GM19238 (cell line): ENCODE results near the gene KCNS3.

Source experiments
- DNase-seq: peaks from one replicate; pipeline ENCODE4 v3.0.0; 2011; ENCODE audit warnings: low spot score; ENCODE audit not compliant: insufficient read length

Gene KCNS3

DNA sequence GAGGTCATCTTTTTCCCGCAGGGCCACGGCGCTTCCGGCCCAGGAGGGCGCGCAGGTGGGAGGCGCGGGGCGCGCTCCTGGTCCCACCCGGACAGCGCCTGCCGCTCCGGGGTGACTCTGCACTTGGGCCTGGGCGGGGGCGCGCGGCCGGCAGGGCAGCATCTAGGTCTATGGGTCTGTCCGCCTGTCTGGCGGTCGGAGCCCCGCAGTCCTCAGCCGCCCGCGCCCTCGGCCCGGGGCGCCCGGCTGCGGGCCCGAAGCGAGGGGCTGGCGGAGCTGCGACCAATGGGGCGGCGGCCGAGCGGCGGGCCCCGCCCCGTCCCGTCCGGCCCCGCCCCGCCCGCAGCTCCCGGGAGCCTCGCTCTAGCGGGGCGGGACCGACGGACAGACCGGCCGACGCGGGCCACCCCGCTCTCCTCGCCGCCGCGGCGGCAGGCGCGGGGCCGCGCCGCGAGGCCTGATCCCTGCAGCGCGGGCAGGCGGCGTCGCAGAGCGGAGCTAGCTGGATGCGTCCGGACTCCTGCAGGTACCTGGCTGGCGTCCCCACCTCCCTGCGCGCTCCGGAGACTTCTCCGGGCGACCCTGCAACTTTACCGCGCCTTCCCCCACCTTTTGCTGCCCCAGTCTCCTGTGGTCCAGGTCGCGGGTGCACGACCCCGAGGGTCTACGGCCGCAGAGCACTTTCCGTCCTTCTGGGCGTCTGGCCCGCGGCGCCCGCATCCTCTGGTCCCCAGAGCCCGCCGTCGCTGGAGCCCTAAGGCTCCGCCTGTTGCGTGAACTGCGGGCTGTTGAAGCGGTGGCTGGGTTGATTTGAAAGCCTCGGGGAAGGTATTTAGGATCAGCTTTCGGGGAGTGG lies at the start of gene KCNS3:
Gene KCNS3 (plus strand): TSS at position 387 of the 856 bp plus-strand sequence. CDS start 52,342 bp downstream, outside the sequence.
- DNase-seq = peak; percentile 53

GRCh38 chr2:17830053-17831034 lies 48.1 kb upstream of the KCNS3 start:
- peak; percentile 43 for DNase-seq

DNA sequence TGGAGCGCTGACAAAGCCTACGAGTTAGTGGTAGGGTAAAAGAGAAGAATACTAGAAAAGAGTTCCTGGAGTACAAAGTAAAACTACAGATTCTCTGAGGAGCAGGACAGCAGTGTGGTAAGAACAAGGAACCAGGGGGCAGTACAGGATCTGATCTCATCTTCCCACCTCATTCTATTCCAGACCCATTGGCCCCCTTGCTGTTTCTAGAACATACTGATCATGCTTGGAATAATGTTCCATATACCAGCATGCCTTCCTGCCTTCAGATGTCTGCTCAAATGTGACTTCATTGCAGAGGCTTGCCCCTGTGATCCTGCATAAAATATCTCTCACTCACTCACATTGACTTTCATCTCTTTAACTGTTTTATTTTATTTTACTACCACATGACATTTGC lies 43.0 kb upstream of the KCNS3 start:
- DNase-seq = no peak

DNA sequence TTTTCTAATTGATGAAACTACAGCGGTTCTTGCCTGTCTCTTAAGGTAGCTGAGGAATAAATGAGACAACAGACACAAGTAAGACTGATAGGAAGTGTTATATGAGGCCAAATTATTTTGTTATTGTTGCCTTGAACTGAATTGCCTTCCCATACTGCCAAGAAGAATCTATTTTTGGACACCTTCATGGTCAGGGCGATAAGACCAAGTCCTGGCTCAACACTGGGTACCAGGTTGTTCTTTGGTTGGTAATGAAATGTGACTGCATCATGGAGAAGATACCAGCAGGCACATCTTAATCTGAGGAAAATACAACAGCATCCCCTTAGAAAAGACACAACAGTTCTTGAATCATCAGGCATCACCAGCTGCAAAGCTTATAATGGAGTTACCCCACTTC lies 38.5 kb upstream of the KCNS3 start:
- DNase-seq = no peak

- no peak for DNase-seq
These were observed 35.0 kb upstream of the KCNS3 start for GRCh38 chr2:17843457-17843856.

DNA sequence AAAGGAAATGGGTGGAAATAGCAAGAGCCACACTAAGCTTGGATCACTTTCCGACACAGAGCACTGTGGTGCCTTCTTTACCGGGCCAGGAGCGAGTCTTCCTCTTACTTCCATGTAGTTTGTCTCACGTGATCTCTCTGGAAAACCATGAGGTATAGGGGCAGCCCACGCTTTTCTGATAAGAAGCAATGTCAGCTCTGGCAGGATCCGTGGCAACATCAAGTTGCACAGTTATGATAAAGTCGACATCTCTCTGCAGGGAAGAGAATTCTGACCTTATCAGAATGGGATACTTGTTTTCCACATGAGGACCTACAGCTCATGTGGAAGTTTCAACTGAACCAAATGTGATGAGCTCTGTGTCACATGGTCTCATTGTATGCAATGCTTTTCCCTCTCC lies 32.7 kb upstream of the KCNS3 start:
- DNase-seq = no peak

- no peak for DNase-seq
These were observed 31.8 kb upstream of the KCNS3 start for GRCh38 chr2:17846676-17847075.

- no peak for DNase-seq
These were observed 31.2 kb upstream of the KCNS3 start for GRCh38 chr2:17847236-17847635.

- DNase-seq = no peak
These were observed 29.2 kb upstream of the KCNS3 start for GRCh38 chr2:17849275-17849674.

DNA sequence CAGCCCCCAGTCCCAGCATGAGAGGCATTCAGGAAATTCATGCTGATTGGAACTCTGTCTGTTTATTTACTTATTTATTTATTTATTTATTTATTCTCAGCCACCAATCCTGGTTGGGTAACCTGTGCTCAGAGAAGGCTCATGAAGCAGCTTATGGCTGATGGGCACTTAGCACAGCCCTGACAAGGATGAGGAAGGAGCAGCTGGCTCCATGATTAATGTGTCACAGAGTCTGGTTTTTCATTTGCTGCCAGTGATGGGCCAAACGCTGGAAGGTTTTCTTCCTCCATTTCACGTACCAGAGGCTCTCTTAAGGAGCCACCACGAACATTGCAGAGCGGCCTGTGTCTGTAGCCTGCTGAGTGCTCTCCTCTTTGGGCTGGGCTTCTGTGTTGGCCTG lies 28.3 kb upstream of the KCNS3 start:
- DNase-seq = no peak

- peak; percentile 40 for DNase-seq
These were observed 26.5 kb upstream of the KCNS3 start for GRCh38 chr2:17851731-17852585.

DNA sequence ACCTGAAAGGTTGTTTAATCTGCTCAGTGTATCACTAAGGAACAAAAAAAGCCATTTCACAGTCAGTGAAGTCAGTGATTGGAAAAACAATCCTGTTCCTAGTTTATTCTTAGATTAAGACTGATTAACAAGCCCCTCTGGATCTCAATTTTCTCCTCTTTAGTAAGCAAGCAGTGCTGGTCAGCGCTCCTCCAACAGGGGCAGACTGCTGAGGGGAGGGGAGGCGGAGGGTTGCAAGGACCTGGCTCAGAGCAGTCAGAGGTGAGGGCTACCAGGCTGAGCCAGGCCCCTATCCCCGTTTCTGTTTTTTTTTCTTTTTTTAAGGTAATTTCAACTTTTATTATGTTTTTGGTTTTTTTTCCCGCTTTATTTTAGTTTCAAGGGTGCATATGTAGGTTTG lies 24.7 kb upstream of the KCNS3 start:
- DNase-seq = no peak

- no peak for DNase-seq
These were observed 21.4 kb upstream of the KCNS3 start for GRCh38 chr2:17857021-17857420.

DNA sequence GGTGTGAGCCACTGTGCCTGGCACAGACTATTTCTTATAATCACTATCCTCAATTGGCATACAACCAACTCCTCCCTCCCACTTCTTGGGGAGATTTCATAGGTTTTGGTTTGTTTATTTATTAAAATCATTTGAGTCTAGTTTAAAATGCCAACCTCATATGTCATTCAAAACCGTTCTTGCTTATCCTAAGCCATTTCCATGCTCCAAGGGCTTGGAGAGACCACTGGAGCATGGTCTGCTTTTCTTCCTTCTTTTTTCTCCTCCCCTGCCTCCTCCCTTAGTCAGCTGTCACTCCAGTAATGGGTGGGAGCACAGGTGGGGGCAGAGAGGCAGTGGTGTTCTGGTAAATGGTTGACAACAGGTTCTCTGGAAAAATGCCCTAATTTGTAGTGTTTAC lies 20.4 kb upstream of the KCNS3 start:
- DNase-seq = no peak

DNA sequence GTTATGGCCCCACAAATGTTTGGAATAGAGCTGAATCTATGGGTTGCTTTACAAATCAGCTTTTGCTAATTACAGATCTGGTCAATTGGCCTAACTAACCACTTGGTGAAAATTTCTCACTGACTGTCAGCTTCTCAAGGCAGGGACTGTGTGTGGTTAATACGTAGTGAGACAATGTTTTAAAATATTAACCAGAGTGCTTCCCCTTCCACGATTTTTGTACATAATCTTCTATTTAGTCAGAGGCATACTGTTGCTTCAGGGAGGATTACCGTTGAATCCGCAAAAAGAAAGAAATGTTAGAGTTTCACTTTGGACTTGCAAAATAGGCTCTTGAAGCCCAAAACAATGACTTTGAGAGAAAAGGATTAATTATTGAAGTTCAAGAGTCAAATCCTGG lies 14.9 kb upstream of the KCNS3 start:
- no peak for DNase-seq

GRCh38 chr2:17864676-17865075 lies 13.8 kb upstream of the KCNS3 start:
- DNase-seq = no peak

- no peak for DNase-seq
These were observed 11.3 kb upstream of the KCNS3 start for GRCh38 chr2:17867133-17867532.

- no peak for DNase-seq
These were observed 9.3 kb upstream of the KCNS3 start for GRCh38 chr2:17869128-17869527.

- no peak for DNase-seq
These were observed 6.8 kb upstream of the KCNS3 start for GRCh38 chr2:17871639-17872038.

DNA sequence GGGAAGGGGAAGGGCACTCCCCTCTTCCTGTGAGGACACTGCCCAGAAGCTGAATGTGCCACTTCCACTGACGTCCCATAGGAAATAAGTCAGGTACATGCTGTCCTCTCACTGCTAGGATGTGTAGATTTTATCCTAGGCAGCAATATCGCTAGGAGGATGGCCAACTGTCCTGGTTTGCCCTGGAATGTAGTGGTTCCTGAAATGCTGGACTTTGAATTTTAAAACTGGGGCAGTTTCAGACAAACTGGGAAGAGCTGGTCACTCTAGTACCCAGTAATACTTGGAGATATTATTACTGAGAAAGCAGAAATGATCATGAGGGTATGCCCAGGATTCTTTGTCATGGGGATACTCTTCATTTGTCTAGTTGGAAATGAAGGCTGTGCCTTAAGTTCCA lies 5.4 kb upstream of the KCNS3 start:
- no peak for DNase-seq

DNA sequence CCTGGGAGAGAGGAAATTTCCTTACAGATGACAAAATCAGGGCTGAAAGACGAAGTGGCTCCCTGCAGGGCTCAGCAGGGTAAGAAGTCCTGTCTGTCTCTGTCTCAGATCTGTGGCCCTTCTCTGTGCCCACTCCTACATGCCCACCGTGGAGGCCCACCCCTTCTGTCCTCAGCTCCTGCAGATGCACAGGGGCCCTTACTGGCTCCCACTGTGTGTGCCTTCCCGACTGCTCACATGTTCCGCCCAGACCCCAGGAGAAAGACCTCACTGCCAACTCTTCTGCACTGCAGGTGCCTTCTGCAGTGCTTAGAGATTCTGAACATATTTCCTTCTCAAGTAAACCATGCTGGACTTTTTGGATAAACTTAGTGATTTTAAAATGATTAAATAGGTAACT lies 1.9 kb upstream of the KCNS3 start:
- no peak for DNase-seq
